Neural progenitor cell (in vitro differentiated cells): ENCODE data around the gene SCGN. TPM values are rescaled to one million over a fixed set of nuclear protein-coding genes. Genes with fewer than 3 reads are reported as not detected.

Experiments
- DNase-seq: peaks from one replicate; pipeline ENCODE4 v3.0.0-alpha.2; 2016; ENCODE audit warnings: low spot score
- H2AFZ ChIP-seq: fragments of 200-600 bp; sonication (generic); replicated peaks from 2 replicates; pipeline ENCODE4 v1.6.1; 2016; ENCODE audit warnings: antibody characterized with exemption
- H3F3A ChIP-seq: fragments of 200-600 bp; sonication (generic); 2 replicates; pipeline ENCODE4 v1.6.1; 2016; ENCODE audit warnings: antibody characterized with exemption, low read depth
- H3K27ac ChIP-seq: fragments of 200-600 bp; sonication (generic); 2 replicates; pipeline ENCODE4 v1.5.1; 2016; ENCODE audit warnings: mild to moderate bottlenecking
- H3K27me3 ChIP-seq: fragments of 200-600 bp; sonication (generic); 2 replicates; pipeline ENCODE4 v1.6.1; 2016; ENCODE audit warnings: mild to moderate bottlenecking, moderate library complexity
- H3K36me3 ChIP-seq: fragments of 200-600 bp; sonication (generic); 2 replicates; pipeline ENCODE4 v1.5.1; 2016
- H3K4me1 ChIP-seq: fragments of 200-600 bp; sonication (generic); 2 replicates; pipeline ENCODE4 v1.6.1; 2016; ENCODE audit warnings: mixed run types
- H3K4me2 ChIP-seq: fragments of 200-600 bp; sonication (generic); 2 replicates; pipeline ENCODE4 v1.6.1; 2016
- H3K4me3 ChIP-seq: fragments of 200-600 bp; sonication (generic); 2 replicates; pipeline ENCODE4 v1.5.1; 2016
- H3K79me2 ChIP-seq: fragments of 200-600 bp; sonication (generic); 2 replicates; pipeline ENCODE4 v1.6.1; 2016; ENCODE audit warnings: low read depth
- H3K9ac ChIP-seq: fragments of 200-600 bp; sonication (generic); 2 replicates; pipeline ENCODE4 v1.6.1; 2016
- H3K9me3 ChIP-seq: fragments of 200-600 bp; sonication (generic); 2 replicates; pipeline ENCODE4 v1.5.1; 2016; ENCODE audit warnings: low read depth
- H4K20me1 ChIP-seq: fragments of 200-600 bp; sonication (generic); 2 replicates; pipeline ENCODE4 v1.6.1; 2016; ENCODE audit warnings: low read depth
- H3K27ac Mint-ChIP-seq: 3 replicates; pipeline ENCODE4 v1.8.0; 2021; ENCODE audit warnings: mixed read lengths
- H3K27me3 Mint-ChIP-seq: 2 replicates; pipeline ENCODE4 v1.8.0; 2022; ENCODE audit warnings: low read depth, mild to moderate bottlenecking, inconsistent platforms, moderate library complexity, mixed read lengths; ENCODE audit not compliant: insufficient read depth
- H3K36me3 Mint-ChIP-seq: 3 replicates; pipeline ENCODE4 v1.8.0; 2021; ENCODE audit warnings: mixed read lengths
- H3K4me1 Mint-ChIP-seq: 3 replicates; pipeline ENCODE4 v1.8.0; 2021; ENCODE audit warnings: mixed read lengths
- H3K4me3 Mint-ChIP-seq: 3 replicates; pipeline ENCODE4 v1.8.0; 2021; ENCODE audit warnings: mild to moderate bottlenecking, moderate library complexity, mixed read lengths
- H3K9me3 Mint-ChIP-seq: 3 replicates; pipeline ENCODE4 v1.8.0; 2020; ENCODE audit warnings: mixed read lengths
- CTCF ChIP-seq: fragments of 200-600 bp; sonication (generic); IDR thresholded peaks from 2 replicates; pipeline ENCODE4 v1.5.1; 2017; ENCODE audit warnings: antibody characterized with exemption, mild to moderate bottlenecking
- EZH2 ChIP-seq: fragments of 200-600 bp; sonication (generic); IDR thresholded peaks from 2 replicates; pipeline ENCODE4 v1.6.1; 2017; ENCODE audit warnings: antibody characterized with exemption, mild to moderate bottlenecking, moderate library complexity
- EZH2phosphoT487 ChIP-seq: fragments of 200-600 bp; sonication (generic); IDR thresholded peaks from 2 replicates; pipeline ENCODE4 v1.6.1; 2017; ENCODE audit warnings: antibody characterized with exemption
- total RNA-seq: library from RNA; depleted of rRNA; stranded (reverse); fragments of >200 nt; gene quantifications from 2 replicates; pipeline ENCODE4 v1.2.3, GENCODE V29; 2015; ENCODE audit warnings: low replicate concordance

The SCGN gene
- total RNA-seq, 1 donor from 2014 or later = not detected

- H3F3A ChIP-seq = no peaks in the 10 kb centered on the region
- Mint-ChIP-seq H3K27me3 (peaks cover 3% of the 10 kb centered on the region), H3K4me3 (no peak overlapping the region), H3K36me3 (no peaks in the 10 kb centered on the region), H3K9me3 (peaks cover 6% of the 10 kb centered on the region), H3K27ac (no peak overlapping the region), H3K4me1 (no peaks in the 10 kb centered on the region)
- H3K4me3 ChIP-seq = no peak overlapping the region
- H3K36me3 ChIP-seq = no peaks in the 10 kb centered on the region
- no peak overlapping the region for H2AFZ ChIP-seq
- H3K27ac ChIP-seq = no peak overlapping the region
- H3K79me2 ChIP-seq = no peaks in the 10 kb centered on the region
- no peaks in the 10 kb centered on the region for H3K27me3 ChIP-seq
- H3K4me1 ChIP-seq = no peaks in the 10 kb centered on the region
- DNase-seq = no peak
- no peak overlapping the region for H3K9ac ChIP-seq
- H4K20me1 ChIP-seq = no peaks in the 10 kb centered on the region
- TF ChIP-seq CTCF (no peak), EZH2phosphoT487 (no peak), EZH2 (no peak)
- H3K4me2 ChIP-seq = no peak overlapping the region
- no peaks in the 10 kb centered on the region for H3K9me3 ChIP-seq
Observed at GRCh38 chr6:25726122-25726911, 74.3 kb downstream of the SCGN start.

GRCh38 chr6:25727028-25727427 is 75.0 kb downstream of the SCGN start:
- no peak overlapping the region for H3K27ac Mint-ChIP-seq
- no peaks in the 10 kb centered on the region for H3K36me3 Mint-ChIP-seq
- Histone ChIP-seq H3F3A (no peaks in the 10 kb centered on the region), H3K9me3 (no peaks in the 10 kb centered on the region), H3K4me1 (no peaks in the 10 kb centered on the region), H3K27me3 (no peaks in the 10 kb centered on the region), H3K36me3 (no peaks in the 10 kb centered on the region), H3K4me2 (no peak overlapping the region), H4K20me1 (no peaks in the 10 kb centered on the region), H3K9ac (no peak overlapping the region), H3K27ac (no peak overlapping the region), H2AFZ (no peak overlapping the region), H3K79me2 (no peaks in the 10 kb centered on the region), H3K4me3 (no peak overlapping the region)
- TF ChIP-seq CTCF (no peak), EZH2 (no peak), EZH2phosphoT487 (no peak)
- no peaks in the 10 kb centered on the region for H3K4me1 Mint-ChIP-seq
- H3K27me3 Mint-ChIP-seq = peaks cover 3% of the 10 kb centered on the region
- no peak overlapping the region for H3K4me3 Mint-ChIP-seq
- peaks cover 6% of the 10 kb centered on the region for H3K9me3 Mint-ChIP-seq
- DNase-seq = no peak

GRCh38 chr6:25730907-25731306 is 78.9 kb downstream of the SCGN start:
- Histone ChIP-seq H3K4me3 (no peak overlapping the region), H3K36me3 (no peaks in the 10 kb centered on the region), H4K20me1 (no peaks in the 10 kb centered on the region), H3K4me2 (no peak overlapping the region), H3K27me3 (no peaks in the 10 kb centered on the region), H3K79me2 (no peaks in the 10 kb centered on the region), H3K27ac (no peak overlapping the region), H3K9me3 (no peaks in the 10 kb centered on the region), H3F3A (no peaks in the 10 kb centered on the region), H2AFZ (no peak overlapping the region), H3K4me1 (no peaks in the 10 kb centered on the region), H3K9ac (no peak overlapping the region)
- no peaks in the 10 kb centered on the region for H3K27me3 Mint-ChIP-seq
- DNase-seq = no peak
- H3K4me1 Mint-ChIP-seq = no peaks in the 10 kb centered on the region
- H3K27ac Mint-ChIP-seq = no peak overlapping the region
- H3K9me3 Mint-ChIP-seq = peaks cover 8% of the 10 kb centered on the region
- TF ChIP-seq EZH2phosphoT487 (no peak), EZH2 (no peak), CTCF (no peak)
- no peaks in the 10 kb centered on the region for H3K36me3 Mint-ChIP-seq
- no peak overlapping the region for H3K4me3 Mint-ChIP-seq
